H7 (cell line): ENCODE results near the gene RIC8B. TPM values are rescaled to one million over a fixed set of nuclear protein-coding genes. Genes with fewer than 3 reads are reported as not detected.
"Not testable (repeated sequence)": the region's sequence is repeated elsewhere in the genome, so short reads cannot be mapped to it uniquely, and the experiment has no call there.

Source experiments
- DNase-seq: peaks from one replicate; pipeline ENCODE4 v3.0.0; 2012
- H3K27me3 ChIP-seq: 2 replicates; pipeline ENCODE4 v1.6.0; 2011; ENCODE audit warnings: mild to moderate bottlenecking, low read length; ENCODE audit not compliant: control insufficient read depth, insufficient read depth
- H3K36me3 ChIP-seq: replicated peaks from 2 replicates; pipeline ENCODE4 v1.5.1; 2011; ENCODE audit warnings: low read length; ENCODE audit not compliant: control insufficient read depth, insufficient read depth
- H3K4me3 ChIP-seq: 2 replicates; pipeline ENCODE4 v1.5.1; 2011; ENCODE audit warnings: low read depth, mild to moderate bottlenecking, control low read depth, low read length, moderate library complexity; ENCODE audit not compliant: insufficient read depth
- total RNA-seq: library from RNA; depleted of rRNA; stranded (reverse); fragments of >200 nt; shearing (Covaris generic); gene quantifications from 2 replicates; pipeline ENCODE4 v1.2.3, GENCODE V29; 2014

The RIC8B gene
- total RNA-seq, 1 experiment from 2014 or later, result 10.7 TPM

GRCh38 chr12:106906715-106907114 is 132.2 kb downstream of the RIC8B start:
- no peaks in the 10 kb centered on the region for H3K36me3 ChIP-seq
- no peak overlapping the region for H3K4me3 ChIP-seq
- H3K27me3 ChIP-seq, result peaks cover 13% of the 10 kb centered on the region
- no peak for DNase-seq

GRCh38 chr12:106907411-106907810 is 132.9 kb downstream of the RIC8B start:
- DNase-seq, result no peak
- no peak overlapping the region for H3K4me3 ChIP-seq

GRCh38 chr12:106907846-106908245 is 133.4 kb downstream of the RIC8B start:
- H3K36me3 ChIP-seq, result no peaks in the 10 kb centered on the region
- DNase-seq, result no peak
- H3K27me3 ChIP-seq, result peaks cover 6% of the 10 kb centered on the region
- H3K4me3 ChIP-seq, result no peak overlapping the region

More at GRCh38 chr12:106907411-106907810, 132.9 kb downstream of the RIC8B start:
- H3K36me3 ChIP-seq, result no peaks in the 10 kb centered on the region
- peaks cover 9% of the 10 kb centered on the region for H3K27me3 ChIP-seq

GRCh38 chr12:106908561-106908960 is 134.1 kb downstream of the RIC8B start:
- no peak for DNase-seq
- Histone ChIP-seq H3K27me3 (no peaks in the 10 kb centered on the region), H3K36me3 (no peaks in the 10 kb centered on the region), H3K4me3 (no peak overlapping the region)

GRCh38 chr12:106910202-106910601 is 135.7 kb downstream of the RIC8B start:
- Histone ChIP-seq H3K27me3 (no peaks in the 10 kb centered on the region), H3K4me3 (no peak overlapping the region), H3K36me3 (no peaks in the 10 kb centered on the region)
- no peak for DNase-seq

GRCh38 chr12:106911581-106911980 is 137.1 kb downstream of the RIC8B start:
- Histone ChIP-seq H3K36me3 (no peaks in the 10 kb centered on the region), H3K27me3 (no peaks in the 10 kb centered on the region), H3K4me3 (no peak overlapping the region)
- DNase-seq, result no peak

GRCh38 chr12:106913456-106913855 is 139.0 kb downstream of the RIC8B start:
- Histone ChIP-seq H3K36me3 (no peaks in the 10 kb centered on the region), H3K27me3 (no peaks in the 10 kb centered on the region), H3K4me3 (no peak overlapping the region)
- peak; percentile 15 for DNase-seq

- Histone ChIP-seq H3K27me3 (no peaks in the 10 kb centered on the region), H3K36me3 (no peaks in the 10 kb centered on the region), H3K4me3 (no peak overlapping the region)
- DNase-seq, result no peak
Observed at GRCh38 chr12:106914796-106915634, 140.5 kb downstream of the RIC8B start.

GRCh38 chr12:106915635-106916026 is 141.1 kb downstream of the RIC8B start:
- DNase-seq, result no peak
- no peak overlapping the region for H3K4me3 ChIP-seq
- H3K27me3 ChIP-seq, result no peaks in the 10 kb centered on the region
- H3K36me3 ChIP-seq, result no peaks in the 10 kb centered on the region

- H3K27me3 ChIP-seq, result no peaks in the 10 kb centered on the region
- DNase-seq, result no peak
- H3K4me3 ChIP-seq, result no peak overlapping the region
- no peaks in the 10 kb centered on the region for H3K36me3 ChIP-seq
Observed at GRCh38 chr12:106917503-106917902, 143.0 kb downstream of the RIC8B start.

GRCh38 chr12:106918746-106919145 is 144.3 kb downstream of the RIC8B start:
- peak; percentile 78 for DNase-seq
- no peak overlapping the region for H3K4me3 ChIP-seq

GRCh38 chr12:106919910-106920544 is 145.5 kb downstream of the RIC8B start:
- no peaks in the 10 kb centered on the region for H3K27me3 ChIP-seq
- no peak overlapping the region for H3K4me3 ChIP-seq
- no peaks in the 10 kb centered on the region for H3K36me3 ChIP-seq
- DNase-seq, result no peak

More at GRCh38 chr12:106918746-106919145, 144.3 kb downstream of the RIC8B start:
- no peaks in the 10 kb centered on the region for H3K36me3 ChIP-seq
- no peaks in the 10 kb centered on the region for H3K27me3 ChIP-seq

GRCh38 chr12:106921976-106922375 is 147.5 kb downstream of the RIC8B start:
- not testable (repeated sequence) for DNase-seq, H3K4me3 ChIP-seq, H3K36me3 ChIP-seq, H3K27me3 ChIP-seq

- H3K36me3 ChIP-seq, DNase-seq, H3K4me3 ChIP-seq, H3K27me3 ChIP-seq: not testable (repeated sequence)
Observed at GRCh38 chr12:106923594-106923993, 149.1 kb downstream of the RIC8B start.

- DNase-seq, result no peak
- H3K27me3 ChIP-seq, result no peaks in the 10 kb centered on the region
- H3K36me3 ChIP-seq, result no peaks in the 10 kb centered on the region
- H3K4me3 ChIP-seq, result no peak overlapping the region
Observed at GRCh38 chr12:106924268-106924861, 149.9 kb downstream of the RIC8B start.
